GM18511 (cell line): ENCODE results near the gene KIF12.

ENCODE experiments used
- ATAC-seq: cut with Tn5 transposase; IDR thresholded peaks from one replicate; pipeline ENCODE4 v1.9.1; 2021; ENCODE audit warnings: mild to moderate bottlenecking, moderate library complexity; ENCODE audit not compliant: unreplicated experiment

Gene KIF12

DNA sequence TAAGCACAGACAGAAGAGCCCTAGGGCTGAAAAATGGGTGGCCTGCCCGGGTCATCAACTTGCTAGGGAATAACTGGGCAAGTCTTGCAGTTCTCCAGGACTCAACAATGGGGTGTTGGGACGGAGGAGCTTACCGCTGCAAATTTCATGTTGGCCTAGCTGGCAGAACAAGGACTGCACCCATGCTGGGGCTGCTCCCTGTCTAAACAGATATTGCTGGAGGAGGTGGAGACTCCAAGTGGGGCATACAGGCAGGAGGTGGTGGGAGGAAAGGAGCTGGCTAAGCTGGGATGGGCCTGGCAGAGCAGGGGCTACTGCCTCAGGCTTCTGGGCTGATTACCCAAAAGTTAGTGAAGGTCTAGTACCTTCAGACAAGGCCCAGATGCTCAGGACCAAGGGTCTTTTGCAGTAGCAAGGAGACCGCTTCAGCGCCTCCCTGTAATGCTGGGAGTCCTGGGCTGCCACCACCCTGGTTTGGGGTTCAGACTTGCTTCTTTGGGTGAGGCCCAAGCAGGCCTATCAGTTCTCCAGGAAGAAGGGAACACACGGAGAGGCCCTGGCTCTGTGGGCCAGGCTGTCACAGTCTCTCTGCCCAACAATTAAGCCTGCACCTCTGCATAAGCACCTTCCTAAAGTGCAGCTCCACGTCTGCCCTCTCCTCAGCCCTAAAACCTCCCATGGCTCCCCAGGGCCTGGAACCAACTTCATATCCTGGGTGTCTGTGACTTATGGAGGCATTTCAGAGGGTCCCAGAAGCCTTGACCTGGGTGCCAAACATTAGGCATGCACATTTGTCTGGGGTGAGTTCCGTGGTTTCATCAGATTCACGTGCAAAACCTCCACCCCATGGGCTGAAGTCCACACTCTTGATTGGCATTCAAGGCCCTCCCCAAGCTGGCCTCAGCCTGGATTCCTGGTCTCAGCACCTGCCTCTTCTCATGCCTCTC is 24.2 kb upstream of the KIF12 start:
- ATAC-seq = no peak

GRCh38 chr9:114122136-114123027 is 23.3 kb upstream of the KIF12 start:
- ATAC-seq = no peak

GRCh38 chr9:114121227-114122135 is 22.4 kb upstream of the KIF12 start:
- ATAC-seq = no peak

DNA sequence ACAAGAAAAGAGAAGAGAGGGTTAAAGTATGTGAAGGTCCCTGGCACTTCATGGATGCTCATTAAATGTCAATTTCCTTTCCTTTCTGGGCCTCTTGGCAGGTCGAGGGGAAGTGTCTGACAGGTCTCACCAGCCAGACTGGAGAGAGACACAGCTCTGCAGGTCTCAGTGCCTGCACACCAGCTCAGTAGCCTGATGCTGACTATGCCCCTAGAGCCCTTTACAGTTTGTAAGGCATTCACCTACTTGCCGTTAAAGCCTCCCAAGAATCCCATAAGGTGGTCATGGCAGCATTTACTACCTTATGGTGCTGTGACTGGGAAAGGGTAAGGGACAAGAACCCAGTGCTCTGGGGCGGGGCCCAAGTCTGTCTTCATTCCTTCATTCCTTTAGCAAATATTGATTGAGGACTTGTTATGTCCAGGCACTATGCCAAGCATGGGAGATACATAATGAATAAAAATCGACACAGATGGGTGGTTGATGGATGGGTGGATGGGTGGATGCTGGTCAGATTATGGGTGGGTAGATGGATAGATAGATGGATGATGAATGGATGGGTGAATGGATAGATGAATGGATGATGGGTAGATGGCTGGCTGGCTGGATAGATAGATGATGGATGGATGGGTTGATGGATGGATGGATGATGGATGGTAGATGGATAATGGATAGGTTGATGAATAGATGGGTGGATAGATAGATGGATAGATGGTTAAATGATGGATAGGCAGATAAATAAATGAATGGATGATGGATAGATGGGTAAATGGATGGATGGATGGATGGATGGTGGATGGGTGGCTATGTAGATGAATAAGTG is 21.3 kb upstream of the KIF12 start:
- ATAC-seq = no peak

DNA sequence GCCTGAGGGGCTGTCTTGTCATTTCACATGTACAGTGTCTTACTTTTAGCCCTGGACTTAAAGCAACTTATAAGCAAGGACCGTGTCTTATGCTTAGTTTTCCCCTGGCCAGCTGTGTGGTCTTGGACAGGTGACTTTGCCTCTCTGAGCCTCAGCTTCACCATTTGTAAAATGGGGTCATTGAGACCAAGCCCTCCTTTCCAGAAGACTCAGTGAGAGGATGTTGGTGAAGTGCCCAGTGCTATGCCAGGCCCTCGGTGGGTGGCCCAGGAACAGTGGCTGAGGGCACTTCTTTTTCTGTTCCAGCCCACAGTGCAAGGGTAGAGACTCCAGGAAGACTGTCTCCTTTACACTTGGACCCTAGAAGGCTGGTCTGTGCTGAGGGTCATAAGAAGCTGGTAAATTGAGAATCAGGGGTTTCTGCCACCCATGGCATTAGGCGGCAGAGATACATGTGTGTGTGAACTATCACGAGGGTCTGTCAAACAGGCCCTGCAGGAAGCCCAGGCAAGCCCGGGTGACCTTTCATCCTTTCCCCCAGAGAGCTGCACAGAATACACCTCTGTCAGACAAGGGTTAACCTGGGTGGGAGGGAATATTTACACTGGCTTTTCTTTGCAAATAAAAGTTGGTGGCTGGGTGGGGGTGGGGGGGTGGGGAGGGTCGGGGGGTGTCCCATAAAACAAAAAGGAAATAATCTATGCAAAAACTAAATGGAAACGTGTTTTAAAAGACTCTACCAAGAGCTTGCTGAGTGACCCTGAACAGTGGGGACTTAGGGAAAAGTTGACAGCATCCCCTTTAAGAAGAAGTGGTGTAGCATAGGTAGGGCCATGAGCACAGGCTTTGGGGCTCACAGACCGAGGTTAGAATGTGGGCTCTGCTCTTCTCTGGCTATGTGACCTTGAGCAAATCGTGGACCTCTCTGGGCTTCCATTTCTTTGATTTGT is 20.4 kb upstream of the KIF12 start:
- no peak for ATAC-seq

DNA sequence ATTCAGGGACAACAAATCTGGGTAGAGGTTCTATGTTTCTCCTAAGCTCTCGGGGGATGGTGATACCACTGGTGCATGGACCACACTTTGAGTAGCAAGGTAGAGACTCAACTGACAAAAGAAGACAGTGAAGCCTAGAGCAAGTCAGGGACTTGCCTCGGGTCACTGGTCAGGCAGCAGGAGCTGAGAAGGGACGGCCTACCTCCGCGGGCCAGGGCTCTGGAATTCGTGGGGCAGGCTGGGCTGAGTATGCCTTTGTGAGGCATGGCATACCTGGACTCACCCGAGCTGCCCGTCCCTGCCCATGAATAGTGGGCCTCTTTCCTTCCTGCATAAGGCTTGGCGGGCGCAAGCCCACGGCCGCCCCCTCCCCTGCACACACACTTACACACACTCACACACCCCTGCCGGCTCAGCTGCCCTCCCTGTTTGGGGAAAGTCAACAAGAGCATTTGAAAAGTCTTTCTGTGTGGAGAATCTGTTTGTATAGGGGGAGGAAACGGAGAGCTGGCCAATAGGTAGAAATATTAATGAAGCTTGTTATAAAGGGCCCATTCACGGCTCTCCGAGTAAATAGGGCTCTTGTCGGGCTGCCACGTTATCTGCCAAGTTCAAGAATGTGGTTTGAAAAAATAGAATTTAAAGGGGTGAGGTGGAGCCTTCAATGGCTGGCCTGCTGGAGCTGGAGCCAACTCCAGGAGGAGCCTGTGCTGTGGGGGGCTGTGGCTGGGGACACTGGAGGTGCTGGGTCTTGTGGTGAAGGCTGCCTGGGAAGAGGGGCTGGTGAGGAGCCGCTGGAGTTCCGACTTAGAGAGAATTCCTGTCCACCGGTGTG is 19.1 kb upstream of the KIF12 start:
- no peak for ATAC-seq

DNA sequence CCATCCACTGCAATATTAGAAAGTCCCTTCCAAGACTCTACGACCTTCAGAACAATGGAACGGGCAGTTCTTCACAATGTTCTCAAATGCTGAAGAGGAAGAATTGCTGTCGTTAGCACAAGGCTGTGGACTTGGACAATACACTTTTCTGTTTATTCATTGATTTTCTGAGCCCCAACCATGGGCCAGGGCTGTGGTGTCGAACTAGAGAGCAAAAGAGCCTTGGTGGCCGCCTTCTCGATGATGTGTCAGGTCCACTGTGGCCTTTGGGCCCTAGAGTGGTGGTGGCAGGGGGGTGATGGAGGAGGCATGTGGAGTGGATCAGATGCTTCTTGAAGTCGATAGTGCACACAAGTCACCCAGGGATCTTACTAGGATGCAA is 18.5 kb upstream of the KIF12 start:
- ATAC-seq = no peak

DNA sequence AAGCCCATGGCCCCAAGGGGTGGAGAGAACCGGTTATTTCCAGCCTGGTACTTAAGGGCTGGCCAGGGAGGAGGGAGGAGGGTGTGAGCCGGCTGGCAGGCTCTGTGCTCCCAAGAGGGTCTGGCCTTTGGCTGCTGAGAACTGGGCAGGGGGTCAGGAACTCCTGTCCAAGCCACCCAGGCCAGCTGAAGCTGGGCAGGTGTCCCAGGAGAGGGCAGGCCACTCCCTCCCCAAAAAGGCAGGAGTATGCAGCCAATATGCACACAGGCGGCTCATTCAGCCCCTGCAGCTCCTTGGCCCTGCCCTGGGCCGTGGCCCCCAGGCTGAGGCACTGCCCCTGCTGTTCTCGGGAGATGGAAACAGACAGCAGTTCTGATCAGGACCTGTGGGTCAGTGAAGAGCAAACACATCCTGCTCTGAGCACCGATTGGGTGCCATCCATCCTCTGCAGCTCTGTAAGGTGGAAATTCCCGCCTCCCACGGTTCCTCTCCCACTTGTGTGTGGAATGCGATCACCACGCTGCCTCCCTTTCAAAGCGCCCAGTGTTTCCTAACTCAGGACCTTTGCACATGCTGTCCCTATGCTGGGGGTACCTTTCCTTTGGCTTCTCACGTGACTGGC is 17.1 kb upstream of the KIF12 start:
- no peak for ATAC-seq

- ATAC-seq = no peak
Measured at GRCh38 chr9:114115654-114116125, 16.6 kb upstream of the KIF12 start.

GRCh38 chr9:114114364-114114763 is 15.3 kb upstream of the KIF12 start:
- ATAC-seq = no peak

- ATAC-seq = no peak
Measured at GRCh38 chr9:114112778-114113584, 13.9 kb upstream of the KIF12 start.

GRCh38 chr9:114112325-114112724 is 13.2 kb upstream of the KIF12 start:
- no peak for ATAC-seq

- ATAC-seq = no peak
Measured at GRCh38 chr9:114110180-114110579, 11.1 kb upstream of the KIF12 start.

- ATAC-seq = no peak
Measured at GRCh38 chr9:114109124-114109523, 10.0 kb upstream of the KIF12 start.

GRCh38 chr9:114108016-114108833 is 9.1 kb upstream of the KIF12 start:
- ATAC-seq = no peak
